CD14-positive monocyte (primary cell): Measurements from ENCODE around the gene EGFL6. TPM values are rescaled to one million over a fixed set of nuclear protein-coding genes. Genes with fewer than 3 reads are reported as not detected.

Experiments used
- DNase-seq, 3 donors: peaks; one replicate each; pipeline ENCODE4 v3.0.0-alpha.2; 2011 to 2022
- H2AFZ ChIP-seq: 2 replicates; pipeline ENCODE4 v1.6.0; 2012; ENCODE audit warnings: mild to moderate bottlenecking, low read depth, low read length, inconsistent platforms; ENCODE audit not compliant: insufficient read depth, poor library complexity, severe bottlenecking
- H3K27ac ChIP-seq, 2 donors: 1 replicate in 1 of 2; 2 replicates in 1 of 2; pipeline ENCODE4 v1.5.1; 2012 to 2013; ENCODE audit warnings: low read length in 2 of 2, control low read depth in 1 of 2, inconsistent platforms in 1 of 2, low read depth in 1 of 2, mild to moderate bottlenecking in 1 of 2
- H3K27me3 ChIP-seq, 2 donors: one replicate each; pipeline versions ENCODE4 v1.6.0 to v1.6.1; 2011 to 2013; ENCODE audit warnings: low read length in 2 of 2; ENCODE audit not compliant: control insufficient read depth in 2 of 2, insufficient read depth in 2 of 2
- H3K36me3 ChIP-seq, 2 donors: replicated peaks in 1 of 2; 1 replicate in 1 of 2; 2 replicates in 1 of 2; pipeline versions ENCODE4 v1.5.1 to v1.6.1; 2012 to 2013; ENCODE audit warnings: low read length in 2 of 2, control low read depth in 1 of 2, inconsistent platforms in 1 of 2, mild to moderate bottlenecking in 1 of 2; ENCODE audit not compliant: insufficient read depth in 2 of 2, control insufficient read depth in 1 of 2
- H3K4me1 ChIP-seq, 2 donors: 1 replicate in 1 of 2; 2 replicates in 1 of 2; pipeline versions ENCODE4 v1.5.1 to v1.6.1; 2012 to 2013; ENCODE audit warnings: low read length in 2 of 2, control low read depth in 1 of 2, inconsistent platforms in 1 of 2, mild to moderate bottlenecking in 1 of 2, moderate library complexity in 1 of 2; ENCODE audit not compliant: insufficient read depth in 2 of 2, control insufficient read depth in 1 of 2
- H3K4me2 ChIP-seq: replicated peaks from 2 replicates; pipeline ENCODE3; 2012; ENCODE audit warnings: low read length, moderate library complexity, mild to moderate bottlenecking; ENCODE audit not compliant: poor library complexity, severe bottlenecking; ENCODE audit errors: extremely low read depth
- H3K4me3 ChIP-seq, 3 experiments: fragments of 200-600 bp in 1 of 3; sonication (generic) in 1 of 3; replicated peaks in 1 of 3; 1 replicate in 2 of 3; 2 replicates in 1 of 3; pipeline ENCODE4 v1.5.1; 2011 to 2013; ENCODE audit warnings: low read length in 3 of 3, mild to moderate bottlenecking in 3 of 3, control low read depth in 2 of 3, low read depth in 2 of 3, inconsistent platforms in 1 of 3, moderate library complexity in 1 of 3
- H3K79me2 ChIP-seq: 2 replicates; pipeline ENCODE4 v1.6.0; 2012; ENCODE audit warnings: mild to moderate bottlenecking, control low read depth, inconsistent platforms, low read length, moderate library complexity; ENCODE audit not compliant: insufficient read depth
- H3K9ac ChIP-seq: 2 replicates; pipeline ENCODE4 v1.6.0; 2017; ENCODE audit warnings: low read length, mild to moderate bottlenecking; ENCODE audit not compliant: insufficient read depth, poor library complexity, severe bottlenecking
- H3K9me3 ChIP-seq, 2 donors: replicated peaks in 1 of 2; 1 replicate in 1 of 2; 2 replicates in 1 of 2; pipeline versions ENCODE4 v1.5.1 to v1.6.1; 2012 to 2013; ENCODE audit warnings: low read length in 2 of 2, control low read depth in 1 of 2; ENCODE audit not compliant: control insufficient read depth in 1 of 2, insufficient read depth in 1 of 2
- H4K20me1 ChIP-seq: 2 replicates; pipeline ENCODE4 v1.6.0; 2012; ENCODE audit warnings: mild to moderate bottlenecking, low read length, control low read depth, moderate library complexity; ENCODE audit not compliant: insufficient read depth
- H3K27ac Mint-ChIP-seq, 7 donors: one replicate each; pipeline ENCODE4 v1.8.0; 2020; ENCODE audit warnings: mild to moderate bottlenecking in 7 of 7, mixed read lengths in 7 of 7, moderate library complexity in 6 of 7, inconsistent platforms in 2 of 7
- H3K27me3 Mint-ChIP-seq, 3 donors: one replicate each; pipeline ENCODE4 v1.8.0; 2021 to 2022; ENCODE audit warnings: low read depth in 3 of 3, mild to moderate bottlenecking in 3 of 3, mixed read lengths in 3 of 3, moderate library complexity in 3 of 3, inconsistent platforms in 1 of 3
- H3K36me3 Mint-ChIP-seq, 2 donors: one replicate each; pipeline ENCODE4 v1.8.0; 2020; ENCODE audit warnings: mixed read lengths in 2 of 2, inconsistent platforms in 1 of 2, mild to moderate bottlenecking in 1 of 2
- H3K4me1 Mint-ChIP-seq: one replicate; pipeline ENCODE4 v1.8.0; 2020; ENCODE audit warnings: mild to moderate bottlenecking, mixed read lengths
- H3K4me3 Mint-ChIP-seq, 2 donors: one replicate each; pipeline ENCODE4 v1.8.0; 2020; ENCODE audit warnings: mild to moderate bottlenecking in 2 of 2, mixed read lengths in 2 of 2, moderate library complexity in 1 of 2
- H3K9me3 Mint-ChIP-seq, 7 donors: one replicate each; pipeline ENCODE4 v1.8.0; 2020 to 2022; ENCODE audit warnings: mixed read lengths in 7 of 7, mild to moderate bottlenecking in 6 of 7, moderate library complexity in 6 of 7, inconsistent platforms in 2 of 7
- CTCF ChIP-seq: fragments of 200-600 bp; IDR thresholded peaks from one replicate; pipeline ENCODE4 v1.8.0; 2022; ENCODE audit warnings: antibody characterized with exemption, mild to moderate bottlenecking
- WGBS: methylation state at CpG from one replicate; pipeline ENCODE4 v1.1.5; 2013; ENCODE audit warnings: missing lambda C conversion rate; ENCODE audit not compliant: insufficient coverage; 5-methylcytosine and 5-hydroxymethylcytosine counted together
- intact Hi-C, 2 donors: fragments of 100-400 bp; cut with micrococcal nuclease; formaldehyde crosslinking; loops; one replicate each; pipeline versions ENCODE4 v1.15.0 to v1.15.1; 2023
- polyA plus RNA-seq, 3 donors: library from polyadenylated mRNA; depleted of rRNA in 1 of 3; unstranded in 2 of 3; stranded (reverse) in 1 of 3; fragments of 300-500 nt in 2 of 3; fragments of >200 nt in 1 of 3; fragmentation: Illumina TruSeq in 2 of 3; gene quantifications; 1 replicate in 2 of 3; 2 replicates in 1 of 3; pipeline ENCODE4 v1.2.3, GENCODE V29; 2012 to 2021

The EGFL6 gene
- polyA plus RNA-seq, 3 donors: not detected

GRCh38 chrX:13579661-13580060 lies 10.3 kb downstream of the EGFL6 start:
- H3K27ac Mint-ChIP-seq: no peak overlapping the region
- WGBS: no CpG with 5 or more reads among the region's 4 CpGs
- peak; percentile 1 to 54 (median 3) for DNase-seq

GRCh38 chrX:13581554-13581953 lies 12.2 kb downstream of the EGFL6 start:
- intact Hi-C loops: no loop called here
- Histone ChIP-seq H3K27me3 (peaks cover 0 to 12% of the 10 kb centered on the region in 2 donors), H3K9me3 (no peaks in the 10 kb centered on the region), H3K9ac (no peak overlapping the region), H3K27ac (no peak overlapping the region), H3K4me1 (no peaks in the 10 kb centered on the region), H4K20me1 (no peaks in the 10 kb centered on the region), H3K79me2 (no peaks in the 10 kb centered on the region), H3K4me3 (no peak overlapping the region), H3K36me3 (no peaks in the 10 kb centered on the region), H3K4me2 (no peak overlapping the region), H2AFZ (no peak overlapping the region)
- no peak overlapping the region for H3K27ac Mint-ChIP-seq
- no peaks in the 10 kb centered on the region for H3K4me1 Mint-ChIP-seq
- TF ChIP-seq CTCF: no peak
- H3K27me3 Mint-ChIP-seq: peaks cover 0 to 13% (median 0%) of the 10 kb centered on the region in 3 donors
- no CpG with 5 or more reads among the region's 4 CpGs for whole genome bisulfite sequencing
- peaks cover 0 to 7% (median 2%) of the 10 kb centered on the region in 7 donors for H3K9me3 Mint-ChIP-seq
- DNase-seq: no peak
- no peak overlapping the region for H3K4me3 Mint-ChIP-seq
- no peaks in the 10 kb centered on the region for H3K36me3 Mint-ChIP-seq

More at GRCh38 chrX:13579661-13580060, 10.3 kb downstream of the EGFL6 start:
- Mint-ChIP-seq H3K9me3 (peaks cover 0 to 9% (median 2%) of the 10 kb centered on the region in 7 donors), H3K4me3 (no peak overlapping the region), H3K4me1 (no peaks in the 10 kb centered on the region), H3K27me3 (peaks cover 0 to 15% (median 0%) of the 10 kb centered on the region in 3 donors), H3K36me3 (no peaks in the 10 kb centered on the region)
- Histone ChIP-seq H4K20me1 (no peaks in the 10 kb centered on the region), H3K9me3 (no peaks in the 10 kb centered on the region), H3K36me3 (no peaks in the 10 kb centered on the region), H3K79me2 (no peaks in the 10 kb centered on the region), H3K4me3 (no peak overlapping the region), H3K4me2 (no peak overlapping the region), H3K27ac (no peak overlapping the region), H3K27me3 (peaks cover 0 to 12% of the 10 kb centered on the region in 2 donors), H3K4me1 (no peaks in the 10 kb centered on the region), H3K9ac (no peak overlapping the region), H2AFZ (no peak overlapping the region)
- intact Hi-C loops: no loop called here
- no peak for TF ChIP-seq CTCF
